ENCODE measurements around the gene NFX1.

Gene NFX1

GRCh38 chr9:33291031-33291397 lies 698 bp downstream of the NFX1 start:
- H3K4me3 ChIP-seq (ENCODE audit: low read length): peak overlapping the region; percentile 80
- no peak for DNase-seq (ENCODE audit: low read depth)
- no peak for TF ChIP-seq CTCF (conservative IDR thresholded peaks at IDR 0.05; ENCODE audit: low read length)

GRCh38 chr9:33291901-33292300 lies 1.6 kb downstream of the NFX1 start:
- no peak for DNase-seq (ENCODE audit: low read depth)
- no peak overlapping the region for H3K4me3 ChIP-seq (ENCODE audit: low read length)
- no peak for TF ChIP-seq CTCF (conservative IDR thresholded peaks at IDR 0.05; ENCODE audit: low read length)

GRCh38 chr9:33293782-33294181 lies 3.5 kb downstream of the NFX1 start:
- no peak for DNase-seq (ENCODE audit: low read depth)
- no peak for TF ChIP-seq CTCF (conservative IDR thresholded peaks at IDR 0.05; ENCODE audit: low read length)
- H3K4me3 ChIP-seq (ENCODE audit: low read length): no peak overlapping the region

DNA sequence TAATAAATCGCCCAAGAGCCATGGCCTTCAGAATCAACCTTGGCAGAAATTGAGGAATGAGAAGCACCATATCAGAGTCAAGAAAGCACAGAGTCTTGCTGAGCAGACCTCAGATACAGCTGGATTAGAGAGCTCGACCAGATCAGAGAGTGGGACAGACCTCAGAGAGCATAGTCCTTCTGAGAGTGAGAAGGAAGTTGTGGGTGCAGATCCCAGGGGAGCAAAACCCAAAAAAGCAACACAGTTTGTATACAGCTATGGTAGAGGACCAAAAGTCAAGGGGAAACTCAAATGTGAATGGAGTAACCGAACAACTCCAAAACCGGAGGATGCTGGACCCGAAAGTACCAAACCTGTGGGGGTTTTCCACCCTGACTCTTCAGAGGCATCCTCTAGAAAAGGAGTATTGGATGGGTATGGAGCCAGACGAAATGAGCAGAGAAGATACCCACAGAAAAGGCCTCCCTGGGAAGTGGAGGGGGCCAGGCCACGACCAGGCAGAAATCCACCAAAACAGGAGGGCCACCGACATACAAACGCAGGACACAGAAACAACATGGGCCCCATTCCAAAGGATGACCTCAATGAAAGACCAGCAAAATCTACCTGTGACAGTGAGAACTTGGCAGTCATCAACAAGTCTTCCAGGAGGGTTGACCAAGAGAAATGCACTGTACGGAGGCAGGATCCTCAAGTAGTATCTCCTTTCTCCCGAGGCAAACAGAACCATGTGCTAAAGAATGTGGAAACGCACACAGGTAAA lies 4.5 kb downstream of the NFX1 start:
- DNase-seq (ENCODE audit: low read depth): no peak
- no peak for TF ChIP-seq CTCF (conservative IDR thresholded peaks at IDR 0.05; ENCODE audit: low read length)
- no peak overlapping the region for H3K4me3 ChIP-seq (ENCODE audit: low read length)

DNA sequence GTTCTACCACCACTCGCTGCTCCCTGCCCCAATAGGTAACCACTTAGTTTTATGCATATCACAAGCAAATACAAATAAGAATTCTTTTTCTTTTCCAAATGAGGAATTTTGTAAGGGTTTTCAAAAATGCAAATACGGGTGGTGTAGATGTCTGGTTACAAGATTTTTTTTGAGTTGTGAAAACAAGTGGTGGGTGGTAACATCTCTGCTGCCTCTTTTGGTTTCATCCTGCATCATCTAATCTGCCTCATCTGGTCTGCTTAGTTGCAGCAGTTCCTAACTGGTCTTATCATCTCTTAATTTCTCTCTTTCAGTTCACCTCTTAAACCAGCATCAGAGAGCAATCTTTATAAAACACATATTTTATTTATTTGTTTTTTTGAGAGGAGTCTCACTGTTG lies 5.3 kb downstream of the NFX1 start:
- no peak overlapping the region for H3K4me3 ChIP-seq (ENCODE audit: low read length)
- DNase-seq (ENCODE audit: low read depth): no peak
- TF ChIP-seq CTCF (conservative IDR thresholded peaks at IDR 0.05; ENCODE audit: low read length): no peak

GRCh38 chr9:33297432-33297831 lies 7.1 kb downstream of the NFX1 start:
- H3K4me3 ChIP-seq (ENCODE audit: low read length): no peak overlapping the region
- TF ChIP-seq CTCF (conservative IDR thresholded peaks at IDR 0.05; ENCODE audit: low read length): no peak
- no peak for DNase-seq (ENCODE audit: low read depth)

DNA sequence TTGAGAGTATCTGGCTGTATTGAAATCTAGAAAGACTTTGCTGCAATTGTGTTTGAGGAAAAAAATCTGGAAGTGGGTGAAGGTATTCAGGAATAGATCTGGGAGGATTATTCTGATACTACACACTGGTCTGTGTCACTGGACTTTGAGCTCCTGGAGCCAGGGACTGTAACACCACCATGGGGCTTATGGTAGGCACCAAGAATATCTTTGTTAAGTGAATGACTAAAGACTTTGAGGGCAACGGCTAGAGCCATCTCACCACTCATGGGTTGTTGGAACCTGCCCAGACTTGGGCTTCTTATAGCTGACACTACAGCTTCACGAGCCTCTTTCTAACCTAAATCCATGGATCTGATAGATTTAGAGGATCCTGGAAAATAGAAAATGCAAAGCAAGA lies 10.2 kb downstream of the NFX1 start:
- TF ChIP-seq CTCF (conservative IDR thresholded peaks at IDR 0.05; ENCODE audit: low read length): no peak
- no peak overlapping the region for H3K4me3 ChIP-seq (ENCODE audit: low read length)
- DNase-seq (ENCODE audit: low read depth): no peak

Data from AG10803 (cell line).